A549 (cell line): Measurements from ENCODE around the gene CHRNB2.

Experiments
- CBX2 ChIP-seq: fragments of 200-600 bp; sonication (generic); IDR thresholded peaks from 2 replicates; pipeline ENCODE4 v1.6.1; 2016; ENCODE audit warnings: low read depth, mild to moderate bottlenecking, borderline replicate concordance
- CTCF ChIP-seq: fragments of >200 bp; sonication (Bioruptor Twin); formaldehyde crosslinking; IDR thresholded peaks from 3 replicates; pipeline ENCODE4 v1.5.1; 2016
- EP300 ChIP-seq, 2 experiments: fragments of >200 bp; sonication (Bioruptor Twin); formaldehyde crosslinking; IDR thresholded peaks; 2 replicates in 1 of 2; 3 replicates in 1 of 2; pipeline ENCODE4 v1.6.1; 2016 to 2017
- ESRRA ChIP-seq: fragments of 150-350 bp; IDR thresholded peaks from 2 replicates; pipeline ENCODE4 v1.6.1; 2014; ENCODE audit warnings: mild to moderate bottlenecking, low read length, borderline replicate concordance
- GATA3 ChIP-seq: IDR thresholded peaks from 2 replicates; pipeline ENCODE4 v1.6.1; 2012; ENCODE audit warnings: borderline replicate concordance
- KDM1A ChIP-seq: fragments of 200-600 bp; sonication (generic); IDR thresholded peaks from 2 replicates; pipeline ENCODE4 v1.6.1; 2016; ENCODE audit warnings: low read depth, mild to moderate bottlenecking
- NPAS2 ChIP-seq: fragments of 250-450 bp; sonication (Bioruptor Pico); IDR thresholded peaks from 2 replicates; pipeline ENCODE4 v1.8.0; 2022; ENCODE audit warnings: mild to moderate bottlenecking, moderate library complexity, borderline replicate concordance
- NR3C1 ChIP-seq: fragments of >200 bp; sonication (Bioruptor Twin); formaldehyde crosslinking; IDR thresholded peaks from 3 replicates; pipeline ENCODE4 v1.6.1; 2017
- POLR2A ChIP-seq: IDR thresholded peaks from 2 replicates; pipeline ENCODE4 v1.6.1; 2012; ENCODE audit warnings: mild to moderate bottlenecking, low read length
- RAD21 ChIP-seq, 2 experiments: fragments of >200 bp in 1 of 2; sonication (Bioruptor Twin) in 1 of 2; formaldehyde crosslinking in 1 of 2; IDR thresholded peaks in 1 of 2; conservative IDR thresholded peaks in 1 of 2; 2 replicates in 1 of 2; 3 replicates in 1 of 2; pipeline ENCODE4 v1.6.1; 2012 to 2018; ENCODE audit warnings: inconsistent platforms in 1 of 2
- USF2 ChIP-seq: fragments of 450-650 bp; IDR thresholded peaks from 2 replicates; pipeline ENCODE4 v1.6.1; 2014; ENCODE audit warnings: antibody characterized with exemption
- TF ChIP-seq, protein P1 (sequence below): fragments of 200-600 bp; sonication (generic); IDR thresholded peaks from 2 replicates; pipeline ENCODE4 v1.6.1; 2016; ENCODE audit warnings: antibody characterized with exemption, mild to moderate bottlenecking, moderate library complexity

DNA sequence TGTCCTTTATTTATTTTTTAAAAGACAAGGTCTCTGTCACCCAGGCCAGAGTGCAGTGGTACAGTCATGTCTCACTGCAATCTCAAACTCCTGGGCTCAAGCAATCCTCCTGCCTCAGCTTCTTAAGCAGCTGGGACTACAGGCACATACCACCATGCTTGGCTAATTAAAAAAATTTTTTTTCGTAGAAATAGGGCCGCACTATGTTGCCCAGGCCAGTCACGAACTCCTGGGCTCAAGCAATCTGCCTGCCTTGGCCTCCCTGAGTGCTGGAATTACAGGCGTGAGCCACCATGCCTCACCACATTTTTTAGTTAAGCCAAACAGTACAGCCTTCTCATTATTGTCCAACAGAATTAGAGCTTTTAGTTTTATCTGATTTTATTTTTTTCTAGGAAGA, 47.8 kb downstream of the CHRNB2 start:
- TF ChIP-seq POLR2A (no peak), CTCF (no peak), EP300 (IDR thresholded peaks at IDR 0.05) (no peak), GATA3 (no peak), KDM1A (no peak), RAD21 (conservative IDR thresholded peaks at IDR 0.05 in 1 of 2, IDR thresholded peaks at IDR 0.05 in 1 of 2) (no peak), ESRRA (no peak), NPAS2 (CRISPR knock-in tag) (no peak), CBX2 (no peak), USF2 (no peak), NR3C1 (no peak)
- TF ChIP-seq, protein P1, sequence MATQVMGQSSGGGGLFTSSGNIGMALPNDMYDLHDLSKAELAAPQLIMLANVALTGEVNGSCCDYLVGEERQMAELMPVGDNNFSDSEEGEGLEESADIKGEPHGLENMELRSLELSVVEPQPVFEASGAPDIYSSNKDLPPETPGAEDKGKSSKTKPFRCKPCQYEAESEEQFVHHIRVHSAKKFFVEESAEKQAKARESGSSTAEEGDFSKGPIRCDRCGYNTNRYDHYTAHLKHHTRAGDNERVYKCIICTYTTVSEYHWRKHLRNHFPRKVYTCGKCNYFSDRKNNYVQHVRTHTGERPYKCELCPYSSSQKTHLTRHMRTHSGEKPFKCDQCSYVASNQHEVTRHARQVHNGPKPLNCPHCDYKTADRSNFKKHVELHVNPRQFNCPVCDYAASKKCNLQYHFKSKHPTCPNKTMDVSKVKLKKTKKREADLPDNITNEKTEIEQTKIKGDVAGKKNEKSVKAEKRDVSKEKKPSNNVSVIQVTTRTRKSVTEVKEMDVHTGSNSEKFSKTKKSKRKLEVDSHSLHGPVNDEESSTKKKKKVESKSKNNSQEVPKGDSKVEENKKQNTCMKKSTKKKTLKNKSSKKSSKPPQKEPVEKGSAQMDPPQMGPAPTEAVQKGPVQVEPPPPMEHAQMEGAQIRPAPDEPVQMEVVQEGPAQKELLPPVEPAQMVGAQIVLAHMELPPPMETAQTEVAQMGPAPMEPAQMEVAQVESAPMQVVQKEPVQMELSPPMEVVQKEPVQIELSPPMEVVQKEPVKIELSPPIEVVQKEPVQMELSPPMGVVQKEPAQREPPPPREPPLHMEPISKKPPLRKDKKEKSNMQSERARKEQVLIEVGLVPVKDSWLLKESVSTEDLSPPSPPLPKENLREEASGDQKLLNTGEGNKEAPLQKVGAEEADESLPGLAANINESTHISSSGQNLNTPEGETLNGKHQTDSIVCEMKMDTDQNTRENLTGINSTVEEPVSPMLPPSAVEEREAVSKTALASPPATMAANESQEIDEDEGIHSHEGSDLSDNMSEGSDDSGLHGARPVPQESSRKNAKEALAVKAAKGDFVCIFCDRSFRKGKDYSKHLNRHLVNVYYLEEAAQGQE = no peak
